ENCODE data around the gene RIC8A. TPM values are rescaled to one million over a fixed set of nuclear protein-coding genes. Genes with fewer than 3 reads are reported as not detected.

RIC8A gene
- polyA plus RNA-seq, 1 of the 3 experiments (the other 2 are of a cell fraction): 115 TPM

DNA sequence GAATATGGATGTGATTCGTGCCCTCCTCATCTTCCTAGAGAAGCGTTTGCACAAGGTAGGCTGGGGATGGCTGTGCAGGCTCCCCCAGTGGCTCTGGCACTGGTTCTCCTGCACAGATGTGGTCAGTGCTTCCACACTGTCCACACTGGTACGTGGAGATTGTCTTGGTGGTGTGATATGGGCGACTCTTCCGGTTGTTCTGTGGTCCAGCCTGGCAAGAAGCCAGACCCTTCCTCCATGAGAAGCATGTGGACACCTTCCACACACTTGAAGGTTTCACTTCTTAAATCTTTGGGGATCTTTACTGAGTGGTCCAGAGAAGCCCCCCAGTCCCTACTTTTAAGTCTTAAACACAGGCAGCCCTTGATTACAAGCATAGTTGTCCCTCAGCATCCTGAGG is 3.8 kb downstream of the RIC8A start:
- H3K4me2 ChIP-seq: peak overlapping the region; percentile 92; the same call in 1 of the 2 replicates
- no peaks in the 10 kb centered on the region for H3K9me2 ChIP-seq
- peaks cover 21% of the 10 kb centered on the region for H3F3A ChIP-seq (replicated peaks; ENCODE audit: insufficient read depth)
- TF ChIP-seq MXI1 (IDR thresholded peaks at IDR 0.05; ENCODE audit: low read depth, low read length) (no peak), JUND (IDR thresholded peaks at IDR 0.05) (no peak), GATA2 (CRISPR knock-in tag; IDR thresholded peaks at IDR 0.05) (no peak), USF2 (IDR thresholded peaks at IDR 0.05; ENCODE audit: borderline replicate concordance, low read depth, low read length) (no peak), TEAD4 (IDR thresholded peaks at IDR 0.05; ENCODE audit: borderline replicate concordance, insufficient read depth) (no peak), NRF1 (IDR thresholded peaks at IDR 0.05; ENCODE audit: low read depth, low read length) (no peak)
- peaks cover 54% of the 10 kb centered on the region for H3K79me2 ChIP-seq (ENCODE audit: insufficient read depth)
- H2AFZ ChIP-seq (ENCODE audit: low read depth): no peak overlapping the region
- H4K20me1 ChIP-seq (ENCODE audit: insufficient read depth): peaks cover 14% of the 10 kb centered on the region
- DNase-seq: no peak
- 97% methylated on average over 3 of the region's 5 CpGs for WGBS (ENCODE audit: low lambda C conversion rate)
- H3K4me3 ChIP-seq (ENCODE audit: low read depth in 2 of 2, low read length in 1 of 2): no peak overlapping the region
- ChIA-PET CTCF (no interaction called here), POLR2A (interaction anchor here (1.6 kb wide), 1 partner anchor 24 kb away, joined by 4 read pairs; no protein-coding TSS in a partner anchor)
- peak overlapping the region; percentile 9; the same call in 1 of the 2 replicates for H3K9ac ChIP-seq
- peaks cover 43 to 59% of the 10 kb centered on the region in 2 experiments for H3K36me3 ChIP-seq (replicated peaks in 1 of 2; ENCODE audit: control insufficient read depth in 1 of 2, insufficient read depth in 2 of 2, low read length in 1 of 2)
- peaks cover 8 to 22% of the 10 kb centered on the region in 2 experiments; a peak in 2 of 4 replicates for H3K4me1 ChIP-seq (ENCODE audit: control insufficient read depth in 1 of 2, insufficient read depth in 2 of 2, low read depth in 1 of 2, low read length in 1 of 2)
- no peaks in the 10 kb centered on the region for H3K9me3 ChIP-seq
- no peaks in the 10 kb centered on the region for H3K27me3 ChIP-seq (ENCODE audit: insufficient read depth)
- no peak overlapping the region for H3K27ac ChIP-seq (ENCODE audit: low read depth in 2 of 2, low read length in 1 of 2)

DNA sequence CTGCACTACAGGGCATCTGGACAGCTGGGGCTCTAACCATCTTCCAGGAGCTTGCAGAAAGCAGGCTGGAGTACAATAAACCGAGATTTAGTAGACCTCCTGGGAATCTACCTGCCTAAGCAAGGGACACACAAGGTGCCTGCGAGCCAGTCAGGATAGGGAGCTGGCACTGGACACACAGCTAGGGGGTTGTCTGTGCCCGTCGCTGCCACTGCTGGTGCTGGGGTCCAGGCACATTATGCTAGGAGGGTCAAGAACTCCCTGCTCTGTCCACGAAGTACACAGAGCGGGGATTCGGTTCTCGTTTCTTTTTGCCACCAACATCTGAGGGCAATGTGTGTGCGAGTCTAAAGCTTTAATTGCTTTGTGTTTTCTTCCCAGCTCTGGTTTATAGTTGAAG is 4.2 kb downstream of the RIC8A start:
- no peak for DNase-seq
- peaks cover 25% of the 10 kb centered on the region for H3F3A ChIP-seq (replicated peaks; ENCODE audit: insufficient read depth)
- no peak overlapping the region for H3K4me3 ChIP-seq (ENCODE audit: low read depth in 2 of 2, low read length in 1 of 2)
- no peak overlapping the region for H3K9ac ChIP-seq
- POLR2A ChIA-PET: interaction anchor here (1.6 kb wide), 1 partner anchor 24 kb away, joined by 4 read pairs; no protein-coding TSS in a partner anchor
- CTCF ChIA-PET: no interaction called here
- H3K9me3 ChIP-seq: no peaks in the 10 kb centered on the region
- no peak overlapping the region for H2AFZ ChIP-seq (ENCODE audit: low read depth)
- peaks cover 13% of the 10 kb centered on the region for H4K20me1 ChIP-seq (ENCODE audit: insufficient read depth)
- H3K36me3 ChIP-seq (replicated peaks in 1 of 2; ENCODE audit: control insufficient read depth in 1 of 2, insufficient read depth in 2 of 2, low read length in 1 of 2): peaks cover 43 to 62% of the 10 kb centered on the region in 2 experiments
- H3K4me1 ChIP-seq (ENCODE audit: control insufficient read depth in 1 of 2, insufficient read depth in 2 of 2, low read depth in 1 of 2, low read length in 1 of 2): peaks cover 8 to 19% of the 10 kb centered on the region in 2 experiments; a peak in 2 of 4 replicates
- TF ChIP-seq MEF2A (IDR thresholded peaks at IDR 0.05; ENCODE audit: borderline replicate concordance, low read depth) (no peak), RFX5 (IDR thresholded peaks at IDR 0.05; ENCODE audit: low read length) (no peak), TEAD4 (IDR thresholded peaks at IDR 0.05; ENCODE audit: borderline replicate concordance, insufficient read depth) (no peak), ELF1 (IDR thresholded peaks at IDR 0.05) (no peak), POLR2AphosphoS5 (IDR thresholded peaks at IDR 0.05; ENCODE audit: low read depth, low read length) (no peak), TCF12 (IDR thresholded peaks at IDR 0.05) (no peak), GABPA (IDR thresholded peaks at IDR 0.05; ENCODE audit: low read depth) (no peak), MXI1 (IDR thresholded peaks at IDR 0.05; ENCODE audit: low read depth, low read length) (no peak), ZBTB33 (IDR thresholded peaks at IDR 0.05; ENCODE audit: borderline replicate concordance, low read depth) (no peak), USF2 (IDR thresholded peaks at IDR 0.05; ENCODE audit: borderline replicate concordance, low read depth, low read length) (no peak), JUND (IDR thresholded peaks at IDR 0.05) (no peak), FOXJ3 (CRISPR knock-in tag; IDR thresholded peaks at IDR 0.05) (no peak), GATA2 (CRISPR knock-in tag; IDR thresholded peaks at IDR 0.05) (no peak), EZH2phosphoT487 (IDR thresholded peaks at IDR 0.05; ENCODE audit: borderline replicate concordance, low read depth) (no peak), TAF1 (IDR thresholded peaks at IDR 0.05; ENCODE audit: borderline replicate concordance, low read depth, low read length) (no peak), YY1 (IDR thresholded peaks at IDR 0.05; ENCODE audit: low read depth) (no peak), FOXM1 (IDR thresholded peaks at IDR 0.05; ENCODE audit: low read depth) (no peak)
- TF ChIP-seq, protein P1, sequence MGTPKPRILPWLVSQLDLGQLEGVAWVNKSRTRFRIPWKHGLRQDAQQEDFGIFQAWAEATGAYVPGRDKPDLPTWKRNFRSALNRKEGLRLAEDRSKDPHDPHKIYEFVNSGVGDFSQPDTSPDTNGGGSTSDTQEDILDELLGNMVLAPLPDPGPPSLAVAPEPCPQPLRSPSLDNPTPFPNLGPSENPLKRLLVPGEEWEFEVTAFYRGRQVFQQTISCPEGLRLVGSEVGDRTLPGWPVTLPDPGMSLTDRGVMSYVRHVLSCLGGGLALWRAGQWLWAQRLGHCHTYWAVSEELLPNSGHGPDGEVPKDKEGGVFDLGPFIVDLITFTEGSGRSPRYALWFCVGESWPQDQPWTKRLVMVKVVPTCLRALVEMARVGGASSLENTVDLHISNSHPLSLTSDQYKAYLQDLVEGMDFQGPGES (IDR thresholded peaks at IDR 0.05; ENCODE audit: low read depth, low read length): no peak
- TF ChIP-seq, protein P2, sequence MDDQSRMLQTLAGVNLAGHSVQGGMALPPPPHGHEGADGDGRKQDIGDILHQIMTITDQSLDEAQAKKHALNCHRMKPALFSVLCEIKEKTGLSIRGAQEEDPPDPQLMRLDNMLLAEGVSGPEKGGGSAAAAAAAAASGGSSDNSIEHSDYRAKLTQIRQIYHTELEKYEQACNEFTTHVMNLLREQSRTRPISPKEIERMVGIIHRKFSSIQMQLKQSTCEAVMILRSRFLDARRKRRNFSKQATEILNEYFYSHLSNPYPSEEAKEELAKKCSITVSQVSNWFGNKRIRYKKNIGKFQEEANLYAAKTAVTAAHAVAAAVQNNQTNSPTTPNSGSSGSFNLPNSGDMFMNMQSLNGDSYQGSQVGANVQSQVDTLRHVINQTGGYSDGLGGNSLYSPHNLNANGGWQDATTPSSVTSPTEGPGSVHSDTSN (IDR thresholded peaks at IDR 0.05): no peak
- 95% methylated on average over 7 of the region's 9 CpGs for WGBS (ENCODE audit: low lambda C conversion rate)
- no peak overlapping the region for H3K27ac ChIP-seq (ENCODE audit: low read depth in 2 of 2, low read length in 1 of 2)
- H3K27me3 ChIP-seq (ENCODE audit: insufficient read depth): no peaks in the 10 kb centered on the region
- H3K79me2 ChIP-seq (ENCODE audit: insufficient read depth): peaks cover 50% of the 10 kb centered on the region
- H3K4me2 ChIP-seq: no peak overlapping the region
- H3K9me2 ChIP-seq: no peaks in the 10 kb centered on the region
